Right lobe of liver (tissue), 6 donors: Measurements from ENCODE around the gene APOBEC4. TPM values are rescaled to one million over a fixed set of nuclear protein-coding genes. Genes with fewer than 3 reads are reported as not detected.

ENCODE experiments used
- ATAC-seq, 4 donors: fragments of 200-7000 bp; cut with Tn5 transposase; one replicate each; pipeline ENCODE4 v1.9.1; 2020; ENCODE audit warnings: mild to moderate bottlenecking in 4 of 4, moderate library complexity in 4 of 4
- DNase-seq, 3 donors: peaks; one replicate each; pipeline ENCODE4 v3.0.0-alpha.2; 2020
- H3K27ac ChIP-seq, 3 donors: fragments of 200-600 bp; one replicate each; pipeline ENCODE4 v1.8.0; 2022
- H3K27me3 ChIP-seq, 2 donors: fragments of 200-600 bp; one replicate each; pipeline ENCODE4 v1.8.0; 2022
- H3K36me3 ChIP-seq, 4 donors: fragments of 200-600 bp; sonication (generic) in 1 of 4; one replicate each; pipeline versions ENCODE4 v1.5.1 to v1.8.0; 2017 to 2022; ENCODE audit warnings: control low read depth in 1 of 4
- H3K4me1 ChIP-seq, 4 donors: fragments of 200-600 bp; sonication (generic) in 1 of 4; one replicate each; pipeline versions ENCODE4 v1.5.1 to v1.8.0; 2017 to 2022; ENCODE audit warnings: control low read depth in 1 of 4
- H3K4me3 ChIP-seq, 3 donors: fragments of 200-600 bp; one replicate each; pipeline ENCODE4 v1.8.0; 2022
- H3K9me3 ChIP-seq, 4 donors: fragments of 200-600 bp; sonication (generic) in 1 of 4; one replicate each; pipeline versions ENCODE4 v1.5.1 to v1.8.0; 2017 to 2022; ENCODE audit warnings: control low read depth in 1 of 4
- POLR2A ChIP-seq: fragments of 450-650 bp; IDR thresholded peaks from one replicate; pipeline ENCODE4 v1.6.1; 2017; ENCODE audit warnings: antibody characterized with exemption, mild to moderate bottlenecking
- WGBS: methylation state at CpG from one replicate; pipeline ENCODE4 v1.1.6; 2018; ENCODE audit warnings: low coverage, low lambda C conversion rate; ENCODE audit not compliant: insufficient coverage; ENCODE audit errors: missing lambda C conversion rate; 5-methylcytosine and 5-hydroxymethylcytosine counted together
- intact Hi-C, 2 donors: fragments of 100-400 bp; cut with DNase I; formaldehyde crosslinking; loops; one replicate each; pipeline versions ENCODE4 v1.11.2 to v1.14.1; 2022
- total RNA-seq, 6 experiments: library from RNA; depleted of rRNA in 2 of 6; stranded (reverse); fragments of >200 nt in 2 of 6; fragmentation: NEBNext Ultra II Directional in 3 of 6; extraction: Animal tissue kit (Norgen Biotek cat#: 25700) in 3 of 6; gene quantifications; one replicate each; pipeline versions ENCODE4 v1.1.0 to v1.2.4, GENCODE V29; 2016 to 2023
- TF ChIP-seq, protein P1 (sequence below), 4 donors: fragments of 200-600 bp in 3 of 4; fragments of 450-650 bp in 1 of 4; IDR thresholded peaks; one replicate each; pipeline versions ENCODE4 v1.5.1 to v1.8.0; 2016 to 2022; ENCODE audit warnings: antibody characterized with exemption in 4 of 4, mild to moderate bottlenecking in 2 of 4
- donor health status: DM: no; HTN: yes; CAD: no.
- donor health status: DM: no; HTN: no; CAD: no.
- donor health status: DM: no; HTN: no; CAD: no.
- donor health status: DM: no; HTN: yes; CAD: no.
- donor health status: DM: no; HTN: yes; CAD: no.

APOBEC4 gene
- total RNA-seq, 6 experiments from 2014 or later = not detected

GRCh38 chr1:183651612-183652011, 1.5 kb downstream of the APOBEC4 start:
- TF ChIP-seq, protein P1, sequence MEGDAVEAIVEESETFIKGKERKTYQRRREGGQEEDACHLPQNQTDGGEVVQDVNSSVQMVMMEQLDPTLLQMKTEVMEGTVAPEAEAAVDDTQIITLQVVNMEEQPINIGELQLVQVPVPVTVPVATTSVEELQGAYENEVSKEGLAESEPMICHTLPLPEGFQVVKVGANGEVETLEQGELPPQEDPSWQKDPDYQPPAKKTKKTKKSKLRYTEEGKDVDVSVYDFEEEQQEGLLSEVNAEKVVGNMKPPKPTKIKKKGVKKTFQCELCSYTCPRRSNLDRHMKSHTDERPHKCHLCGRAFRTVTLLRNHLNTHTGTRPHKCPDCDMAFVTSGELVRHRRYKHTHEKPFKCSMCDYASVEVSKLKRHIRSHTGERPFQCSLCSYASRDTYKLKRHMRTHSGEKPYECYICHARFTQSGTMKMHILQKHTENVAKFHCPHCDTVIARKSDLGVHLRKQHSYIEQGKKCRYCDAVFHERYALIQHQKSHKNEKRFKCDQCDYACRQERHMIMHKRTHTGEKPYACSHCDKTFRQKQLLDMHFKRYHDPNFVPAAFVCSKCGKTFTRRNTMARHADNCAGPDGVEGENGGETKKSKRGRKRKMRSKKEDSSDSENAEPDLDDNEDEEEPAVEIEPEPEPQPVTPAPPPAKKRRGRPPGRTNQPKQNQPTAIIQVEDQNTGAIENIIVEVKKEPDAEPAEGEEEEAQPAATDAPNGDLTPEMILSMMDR (IDR thresholded peaks at IDR 0.05) = no peak
- TF ChIP-seq POLR2A = no peak
- Histone ChIP-seq H3K36me3 (no peaks in the 10 kb centered on the region), H3K27ac (no peak overlapping the region), H3K4me3 (no peak overlapping the region), H3K27me3 (no peaks in the 10 kb centered on the region), H3K4me1 (peaks cover 0 to 5% (median 0%) of the 10 kb centered on the region in 4 donors), H3K9me3 (no peaks in the 10 kb centered on the region)
- DNase-seq (no peak), ATAC-seq (no peak)
- intact Hi-C loops = loop anchor here in 1 of 2 donors (10.0 kb wide), 1 partner anchor 263 kb away; no protein-coding TSS in a partner anchor
- 76% methylated on average over 5 of the region's 5 CpGs for WGBS

DNA sequence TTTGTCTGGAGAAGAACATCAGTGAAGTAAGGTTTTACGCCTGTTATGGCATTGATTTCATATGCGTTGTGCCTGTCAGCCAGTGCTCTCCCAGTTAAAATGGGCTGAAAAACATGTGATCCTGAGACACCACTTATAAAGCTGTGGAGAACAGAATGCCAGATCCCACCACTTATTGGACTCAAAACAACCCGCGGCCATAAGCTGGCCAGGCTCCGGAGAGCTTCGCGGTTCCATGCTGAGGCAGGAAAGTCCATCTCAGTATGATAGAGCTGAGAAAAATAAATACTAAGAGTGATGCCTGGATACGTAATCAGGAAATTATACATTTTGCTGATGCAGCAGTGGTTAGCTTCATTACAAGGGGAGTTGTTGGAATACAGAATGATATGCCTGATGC, 5.1 kb downstream of the APOBEC4 start:
- Histone ChIP-seq H3K27me3 (no peaks in the 10 kb centered on the region), H3K9me3 (no peaks in the 10 kb centered on the region), H3K4me1 (peaks cover 0 to 5% (median 0%) of the 10 kb centered on the region in 4 donors), H3K36me3 (no peaks in the 10 kb centered on the region), H3K27ac (no peak overlapping the region), H3K4me3 (no peak overlapping the region)
- no peak for ATAC-seq
- TF ChIP-seq POLR2A = no peak
- TF ChIP-seq, protein P1 (IDR thresholded peaks at IDR 0.05) = no peak
- WGBS = 89% methylated on average over 6 of the region's 8 CpGs
- intact Hi-C loops = no loop called here
- DNase-seq = no peak

DNA sequence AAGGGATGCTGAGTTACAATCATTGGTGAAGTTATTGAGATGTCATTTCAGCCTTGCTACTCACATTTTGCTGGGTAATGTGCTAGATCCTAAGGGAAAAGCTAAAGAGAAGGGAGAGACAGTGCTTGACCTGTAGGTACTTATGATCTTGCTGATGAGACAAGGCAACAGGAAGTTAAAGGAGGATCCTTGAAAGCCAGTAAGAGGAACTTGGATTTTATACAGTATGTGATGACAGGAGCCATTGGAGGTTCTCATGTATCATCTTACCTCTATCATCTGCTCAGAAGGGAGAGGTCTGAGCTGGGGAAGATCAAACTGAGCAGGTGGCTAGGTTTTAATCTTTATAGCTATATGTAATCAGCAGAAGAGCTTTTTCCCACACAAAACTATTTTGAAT, 6.3 kb downstream of the APOBEC4 start:
- no peak for TF ChIP-seq POLR2A
- TF ChIP-seq, protein P1 (IDR thresholded peaks at IDR 0.05) = no peak
- ATAC-seq (no peak), DNase-seq (no peak)
- Histone ChIP-seq H3K27me3 (no peaks in the 10 kb centered on the region), H3K36me3 (no peaks in the 10 kb centered on the region), H3K4me1 (no peaks in the 10 kb centered on the region), H3K27ac (no peak overlapping the region), H3K4me3 (no peak overlapping the region), H3K9me3 (no peaks in the 10 kb centered on the region)
- intact Hi-C loops = no loop called here

GRCh38 chr1:183645531-183645930, 7.6 kb downstream of the APOBEC4 start:
- WGBS = 93% methylated on average over 5 of the region's 5 CpGs
- peaks cover 0 to 5% (median 0%) of the 10 kb centered on the region in 4 donors for H3K4me1 ChIP-seq
- no peaks in the 10 kb centered on the region for H3K9me3 ChIP-seq
- H3K36me3 ChIP-seq = no peaks in the 10 kb centered on the region
- intact Hi-C loops = no loop called here
- no peak for ATAC-seq
- DNase-seq = no peak
- no peak overlapping the region for H3K27ac ChIP-seq
- H3K27me3 ChIP-seq = no peaks in the 10 kb centered on the region
- TF ChIP-seq, protein P1 (IDR thresholded peaks at IDR 0.05) = no peak
- no peak for TF ChIP-seq POLR2A
- no peak overlapping the region for H3K4me3 ChIP-seq

GRCh38 chr1:183642166-183642565, 10.9 kb downstream of the APOBEC4 start:
- TF ChIP-seq, protein P1 (IDR thresholded peaks at IDR 0.05) = no peak
- TF ChIP-seq POLR2A = no peak
- 73% methylated on average over 3 of the region's 3 CpGs for WGBS
- H3K4me3 ChIP-seq = no peak overlapping the region
- DNase-seq (no peak), ATAC-seq (no peak)
- no peaks in the 10 kb centered on the region for H3K27me3 ChIP-seq
- intact Hi-C loops = no loop called here
- no peaks in the 10 kb centered on the region for H3K36me3 ChIP-seq
- no peaks in the 10 kb centered on the region for H3K9me3 ChIP-seq
- H3K4me1 ChIP-seq = peaks cover 0 to 19% (median 0%) of the 10 kb centered on the region in 4 donors
- no peak overlapping the region for H3K27ac ChIP-seq
